Fibroblast of skin of abdomen (primary cell): Measurements from ENCODE around the gene CRYBB3.
A peak's percentile ranks its signal among the peaks of the same experiment; 100 is the strongest.
"Not testable (repeated sequence)": the region's sequence is repeated elsewhere in the genome, so short reads cannot be mapped to it uniquely, and the experiment has no call there.

Experiments used
- DNase-seq: peaks from one replicate; pipeline ENCODE4 v3.0.0-alpha.2; 2013

Gene CRYBB3

DNA sequence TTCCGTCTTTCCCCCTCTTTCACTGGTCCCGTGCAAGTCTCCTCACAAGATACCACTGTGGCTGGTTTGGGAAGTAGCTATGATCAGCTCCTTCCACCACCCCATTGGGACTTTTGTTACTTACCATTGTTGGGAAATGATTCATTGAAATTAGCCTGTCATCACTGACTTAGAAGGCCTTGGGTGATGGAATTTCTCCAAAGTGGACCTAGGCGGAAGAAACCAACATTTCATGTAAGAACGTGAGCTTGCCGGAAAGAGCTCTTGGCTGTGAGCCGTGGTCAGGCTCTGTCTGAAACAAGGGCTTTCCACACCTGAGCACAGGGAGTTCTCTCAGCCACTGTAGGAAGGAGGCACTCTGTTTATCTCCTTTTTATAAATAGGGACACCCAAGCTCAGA is 23.5 kb upstream of the CRYBB3 start:
- DNase-seq = no peak

DNA sequence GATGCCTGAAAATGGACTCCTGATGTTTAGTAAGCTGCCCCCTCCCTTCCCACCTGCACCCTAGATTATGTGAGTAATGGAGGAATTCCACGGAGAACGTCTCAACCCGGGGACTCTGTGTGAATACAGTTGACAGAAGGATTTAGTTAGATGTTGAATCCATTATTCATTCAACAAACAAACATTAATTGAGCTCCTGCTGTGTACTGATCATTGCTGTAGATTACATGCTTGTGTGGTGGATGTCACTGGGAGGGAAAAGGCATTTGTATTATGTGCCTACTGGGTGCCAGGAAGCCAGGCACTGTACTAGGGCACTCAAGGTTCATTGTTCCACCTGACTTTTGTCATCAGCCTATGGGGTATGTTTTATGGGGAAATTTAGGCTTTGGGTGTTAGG is 22.9 kb upstream of the CRYBB3 start:
- no peak for DNase-seq

DNA sequence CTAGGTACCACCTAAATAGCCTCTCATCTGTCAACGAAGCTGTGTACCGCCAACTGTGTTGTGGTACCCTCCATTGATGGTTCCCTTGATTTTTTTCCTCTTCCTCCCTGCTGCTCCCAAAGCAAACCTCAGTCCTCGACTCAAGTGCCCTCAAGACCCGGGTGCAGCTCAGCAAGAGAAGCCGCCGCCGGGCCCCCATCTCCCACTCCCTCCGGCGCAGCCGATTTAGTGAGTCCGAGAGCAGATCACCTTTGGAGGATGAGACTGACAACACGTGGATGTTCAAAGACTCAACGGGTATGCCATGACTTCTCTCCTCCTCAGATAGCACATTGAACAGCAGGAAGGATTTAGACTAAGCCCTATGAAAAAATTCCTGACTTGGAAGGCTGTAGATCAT is 22.4 kb upstream of the CRYBB3 start:
- no peak for DNase-seq

DNA sequence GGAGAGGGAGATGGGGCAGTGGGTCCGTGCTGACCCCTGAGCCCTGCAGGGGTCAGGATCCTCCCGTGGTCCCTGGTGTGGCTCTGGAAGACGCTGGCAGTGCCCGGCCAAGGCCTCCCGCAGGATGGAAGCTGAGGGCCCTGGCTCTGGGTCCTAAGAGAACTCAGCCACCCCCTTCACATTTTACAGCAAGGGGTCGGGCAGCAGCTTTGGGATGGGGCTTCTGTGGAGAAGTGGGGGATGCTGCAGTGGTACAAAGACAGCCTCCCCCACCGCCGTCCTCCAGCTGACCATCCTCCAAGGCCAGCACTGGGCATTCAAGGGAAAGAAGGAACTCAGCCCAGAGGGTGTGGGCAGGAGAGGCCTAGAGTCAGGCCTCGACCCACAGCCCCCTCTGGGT is 21.8 kb upstream of the CRYBB3 start:
- no peak for DNase-seq

DNA sequence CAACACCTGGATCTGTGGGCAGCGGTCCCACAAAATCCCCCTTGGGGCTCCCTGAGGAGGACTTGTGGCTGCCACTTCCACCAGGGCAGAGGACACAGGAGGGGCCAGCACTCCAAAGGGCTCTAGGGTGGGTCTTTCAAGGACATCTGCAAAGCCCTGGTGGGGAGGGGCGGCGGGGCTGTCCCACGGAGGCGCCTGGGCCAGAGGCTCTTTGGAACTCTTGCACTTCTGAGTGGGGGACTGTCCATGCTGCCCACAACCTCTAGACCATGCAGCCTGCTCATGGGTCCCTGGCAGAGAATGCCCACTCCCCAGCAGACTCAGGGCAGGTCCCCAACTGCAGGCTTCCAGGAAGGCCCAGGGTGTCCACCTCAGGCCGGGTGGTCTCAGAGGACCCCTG is 21.3 kb upstream of the CRYBB3 start:
- DNase-seq = not testable (repeated sequence)

DNA sequence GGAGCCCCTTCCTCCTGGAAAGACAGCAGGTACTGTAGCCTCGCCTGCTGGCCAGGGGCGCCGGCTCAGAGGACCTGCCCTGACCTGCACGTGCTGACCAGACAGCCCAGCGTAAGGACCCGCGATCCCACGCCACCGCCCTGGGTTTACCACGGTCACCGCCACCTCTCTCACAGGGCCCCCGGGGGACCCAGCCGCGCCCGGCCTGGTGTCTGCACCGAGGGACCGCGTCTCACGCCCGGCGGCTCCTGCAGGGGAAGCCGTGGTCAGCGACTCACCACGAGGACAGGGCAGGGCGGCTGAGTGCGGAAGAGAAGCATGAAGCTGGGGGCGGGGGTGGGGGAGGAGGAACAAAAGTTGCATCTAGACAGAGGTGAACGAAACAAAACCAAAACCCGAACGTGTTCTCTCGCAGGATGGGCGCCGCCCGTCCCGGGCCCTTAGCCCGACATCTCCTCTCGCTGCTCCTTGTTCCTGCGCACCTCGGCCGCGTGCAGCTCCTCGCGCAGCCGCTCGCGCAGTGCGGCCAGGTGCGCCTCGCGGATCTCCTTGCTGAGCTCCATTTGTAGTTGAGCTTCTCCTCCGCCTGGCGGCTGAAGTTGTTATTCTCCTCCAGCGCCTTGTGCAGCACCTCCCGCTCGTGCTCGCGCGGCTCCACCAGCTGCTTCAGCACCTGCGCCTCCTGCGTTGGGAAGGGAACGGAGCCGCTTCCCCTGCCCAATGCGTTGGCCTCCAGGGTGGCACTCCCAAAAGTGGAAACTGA is 20.6 kb upstream of the CRYBB3 start:
- DNase-seq = not testable (repeated sequence)

DNA sequence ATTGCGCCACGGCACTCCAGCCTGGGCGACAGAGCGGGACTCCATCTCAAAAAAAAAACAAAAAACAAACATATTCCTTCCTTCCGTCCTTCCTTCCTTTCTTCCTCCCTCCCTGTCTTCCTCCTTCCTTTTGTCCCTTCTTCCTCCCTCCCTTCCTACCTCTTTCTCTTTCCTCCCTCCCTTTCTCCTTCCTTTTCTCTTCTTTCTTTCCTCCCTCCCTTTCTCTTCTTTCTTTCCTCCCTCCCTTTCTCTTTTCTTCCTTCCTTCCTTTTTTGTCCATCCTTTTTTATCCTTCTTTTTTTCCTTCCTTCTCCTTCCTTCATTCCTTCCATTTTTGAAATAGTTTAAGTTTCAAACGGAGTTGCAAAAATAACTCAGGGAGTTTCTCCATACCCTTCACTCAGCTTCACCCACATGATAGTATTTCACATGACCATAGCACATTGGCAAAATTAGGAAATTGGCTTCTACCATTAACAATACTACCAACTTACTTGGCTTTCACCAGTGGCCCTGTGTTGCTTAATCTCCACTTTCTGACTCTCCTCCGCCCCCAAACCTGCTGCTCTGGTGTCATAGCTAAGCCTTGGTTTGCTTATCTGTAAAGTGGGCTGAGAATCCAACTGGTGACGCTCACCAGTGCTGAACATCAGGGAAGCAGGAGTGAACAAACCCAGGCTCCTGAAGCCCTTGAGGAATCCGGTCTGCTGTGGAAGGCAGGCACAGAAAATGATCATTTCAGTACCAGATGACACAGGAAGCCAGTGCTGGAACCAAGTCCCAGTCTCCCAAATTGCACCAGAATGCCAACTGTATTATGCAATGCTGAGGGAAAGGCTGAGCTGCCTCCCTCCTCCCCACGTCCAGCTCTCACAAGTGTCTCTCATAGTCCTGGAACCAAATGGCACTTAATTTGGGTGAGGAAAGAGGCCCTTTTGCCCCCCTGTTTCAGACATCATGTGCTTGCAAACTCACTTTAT is 17.2 kb upstream of the CRYBB3 start:
- no peak for DNase-seq

DNA sequence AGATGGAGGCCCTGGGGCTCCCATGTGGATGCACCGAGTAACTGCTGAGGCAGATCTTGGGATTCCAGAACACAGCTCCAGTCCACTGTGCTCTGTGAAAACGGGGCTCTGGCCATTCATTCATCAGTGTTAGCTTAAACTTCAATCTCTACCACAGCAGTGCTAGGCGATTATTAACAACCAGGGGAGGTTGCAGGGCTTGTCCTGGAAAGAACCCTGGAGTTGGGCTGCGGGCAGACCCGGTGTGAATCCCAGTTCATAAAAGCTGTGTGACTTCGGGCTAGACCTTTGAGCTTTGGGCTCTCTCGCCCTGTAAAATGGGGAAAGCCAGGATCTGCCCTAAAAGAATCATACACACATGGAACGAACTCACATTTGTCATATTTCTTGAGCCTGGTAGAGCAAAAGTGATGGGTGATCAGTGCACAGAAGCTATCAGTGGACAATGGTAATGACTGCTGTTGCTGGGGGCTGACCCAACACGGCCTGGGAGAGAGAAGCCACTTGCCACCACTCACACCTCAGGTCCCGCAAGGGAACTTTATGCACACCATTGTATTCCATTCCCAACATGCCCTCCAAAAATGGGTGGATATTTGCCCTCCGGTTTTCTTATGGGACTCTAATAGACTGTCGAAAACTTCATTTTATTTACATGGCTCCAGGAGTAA is 15.6 kb upstream of the CRYBB3 start:
- no peak for DNase-seq

DNA sequence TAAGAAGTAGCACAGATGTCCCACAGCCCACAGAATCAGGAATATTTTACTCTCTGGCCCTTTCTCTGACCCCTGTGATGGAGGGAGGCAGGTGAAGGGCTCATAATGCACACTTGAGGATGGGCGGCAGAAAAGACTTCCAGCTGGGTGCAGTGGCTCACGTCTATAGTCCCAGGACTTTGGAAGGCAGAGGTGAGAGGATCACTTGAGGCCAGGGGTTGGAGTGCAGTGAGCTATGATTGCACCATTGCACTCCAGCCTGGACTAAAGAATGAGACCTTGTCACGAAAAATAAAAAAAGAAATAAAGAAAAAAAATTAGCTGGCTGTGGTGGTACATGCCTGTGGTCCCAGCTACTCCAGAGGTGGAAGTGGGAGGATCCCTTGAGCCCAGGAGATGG is 13.5 kb upstream of the CRYBB3 start:
- DNase-seq = no peak

DNA sequence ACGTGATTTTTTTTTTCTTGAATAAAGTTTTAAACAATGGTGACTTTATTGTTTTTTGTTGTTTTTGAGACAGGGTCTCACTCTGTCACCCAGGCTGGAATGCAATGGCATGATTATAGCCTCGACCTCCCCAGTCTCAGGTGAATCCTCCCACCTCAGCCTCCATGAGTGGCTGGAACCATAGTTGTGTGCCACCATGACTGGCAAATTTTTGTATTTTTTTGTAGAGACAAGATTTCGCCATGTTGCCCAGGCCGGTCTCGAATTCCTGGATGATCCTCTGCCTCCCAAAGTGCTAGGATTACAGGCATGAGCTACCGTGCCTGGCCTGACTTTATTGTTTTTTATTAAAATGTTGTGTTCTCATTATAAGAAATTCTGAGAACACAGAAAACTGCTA is 12.2 kb upstream of the CRYBB3 start:
- DNase-seq = no peak

DNA sequence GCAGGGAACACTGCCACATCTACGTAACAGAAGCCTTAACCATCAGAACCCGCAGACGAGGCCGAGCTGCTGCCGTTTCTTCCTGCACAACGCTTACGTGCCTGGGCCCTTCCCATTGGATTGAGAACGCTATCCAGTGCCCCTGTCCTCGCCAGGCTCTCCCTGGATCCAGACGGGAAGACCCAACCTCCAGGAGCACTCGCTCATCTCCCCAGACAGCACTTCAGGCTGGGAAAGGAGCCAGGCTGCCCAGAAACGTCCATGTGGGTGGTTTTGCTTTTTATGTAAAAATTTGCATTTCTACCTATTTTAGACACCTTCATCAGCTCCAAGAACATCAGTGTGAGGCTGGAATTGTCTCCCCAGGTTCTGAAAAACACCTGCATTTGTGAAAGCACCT is 7.3 kb upstream of the CRYBB3 start:
- DNase-seq = no peak

DNA sequence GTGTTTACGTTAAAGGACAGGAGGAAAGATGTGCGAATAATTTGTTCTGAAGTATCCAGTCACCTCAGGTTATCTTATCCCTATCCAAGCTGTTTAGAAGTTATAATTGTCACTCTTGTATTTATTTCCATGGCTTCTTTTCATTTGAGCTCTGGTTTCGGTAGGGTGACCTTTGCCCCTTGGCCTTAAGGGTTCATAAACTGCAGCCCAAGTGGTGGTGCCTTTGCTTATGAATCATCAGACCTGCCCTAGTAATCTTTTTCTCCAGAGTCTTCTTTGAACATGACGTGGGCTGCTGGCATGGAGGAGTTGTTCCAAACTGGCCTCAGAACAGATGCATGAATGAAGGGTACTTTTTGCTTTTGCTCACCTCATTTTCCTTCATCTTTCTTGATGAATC is 6.5 kb upstream of the CRYBB3 start:
- no peak for DNase-seq

DNA sequence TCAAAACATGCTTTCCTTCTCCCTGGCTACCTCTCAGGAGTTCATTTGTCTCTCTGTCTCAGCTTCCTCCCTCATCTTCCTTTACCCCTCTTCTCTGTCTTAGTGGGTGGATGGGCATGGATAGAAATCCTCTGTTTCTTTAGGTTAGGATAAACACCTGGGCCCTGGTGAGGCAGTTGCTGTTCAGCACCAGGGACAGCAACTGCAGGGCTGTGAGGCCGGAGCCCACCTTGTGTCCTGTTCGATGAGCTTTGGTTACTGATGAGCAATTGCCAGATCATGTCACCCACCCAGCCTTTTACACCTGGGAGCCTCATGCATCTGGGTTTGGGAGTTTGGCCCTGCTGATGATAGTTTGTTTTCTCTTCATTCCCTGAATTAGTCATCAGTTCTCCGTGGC is 6.1 kb upstream of the CRYBB3 start:
- no peak for DNase-seq

DNA sequence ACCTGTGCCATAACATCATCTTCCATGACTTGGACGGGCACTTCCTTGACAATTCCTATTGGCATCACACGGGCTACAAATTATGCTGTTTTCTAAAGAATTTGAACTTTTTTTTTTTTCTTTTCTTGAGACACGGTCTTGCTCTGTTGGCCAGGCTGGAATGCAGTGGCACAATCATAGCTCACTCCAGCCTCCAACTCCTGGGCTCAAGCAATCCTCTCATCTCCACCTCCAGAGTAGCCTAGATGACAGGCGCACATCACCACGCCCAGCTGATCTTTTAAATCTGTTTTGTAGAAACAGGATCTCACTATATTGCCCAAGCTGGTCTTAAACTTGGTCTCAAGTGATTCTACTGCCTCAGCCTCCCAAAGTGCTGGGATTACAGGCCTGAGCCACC is 3.3 kb upstream of the CRYBB3 start:
- no peak for DNase-seq

DNA sequence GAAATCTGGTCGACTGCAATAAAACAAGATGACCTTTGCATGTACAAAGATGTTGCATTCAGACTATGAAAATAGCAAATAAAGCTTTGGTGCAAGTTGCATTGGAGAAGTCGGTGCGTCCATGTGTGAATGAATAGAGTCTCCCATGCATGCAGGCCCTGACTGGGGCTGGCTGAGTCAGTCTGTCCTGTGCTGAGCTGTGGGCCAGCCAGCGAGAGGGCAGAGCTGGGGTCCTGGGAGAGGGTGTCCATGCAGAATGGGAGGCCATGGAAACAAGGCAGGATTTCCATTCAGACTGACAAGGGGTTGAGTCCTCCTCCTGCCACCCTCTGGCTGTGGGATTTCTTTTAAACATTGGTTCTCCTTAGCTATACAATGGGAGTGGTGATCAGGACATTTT is 2.3 kb upstream of the CRYBB3 start:
- DNase-seq = no peak

DNA sequence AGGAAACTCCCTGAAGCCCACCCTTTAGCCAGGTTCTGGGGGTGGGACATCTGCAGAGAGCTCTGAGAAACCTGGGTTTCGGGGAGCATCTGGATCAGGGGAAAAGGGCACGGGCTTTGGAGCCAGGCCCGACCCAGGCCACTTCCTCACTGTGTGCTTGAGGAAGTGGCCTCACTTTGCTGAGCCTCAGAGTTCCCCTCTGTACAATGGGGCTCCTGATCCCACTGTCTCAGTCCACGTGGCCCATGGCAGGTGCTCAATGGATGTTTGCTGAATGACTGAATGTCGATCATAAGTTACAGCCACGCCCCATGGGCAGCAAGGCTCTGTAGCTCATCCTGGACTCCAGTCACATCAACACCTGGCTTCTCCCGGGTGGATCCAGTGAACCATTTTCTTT is 1.3 kb downstream of the CRYBB3 start:
- DNase-seq = no peak

DNA sequence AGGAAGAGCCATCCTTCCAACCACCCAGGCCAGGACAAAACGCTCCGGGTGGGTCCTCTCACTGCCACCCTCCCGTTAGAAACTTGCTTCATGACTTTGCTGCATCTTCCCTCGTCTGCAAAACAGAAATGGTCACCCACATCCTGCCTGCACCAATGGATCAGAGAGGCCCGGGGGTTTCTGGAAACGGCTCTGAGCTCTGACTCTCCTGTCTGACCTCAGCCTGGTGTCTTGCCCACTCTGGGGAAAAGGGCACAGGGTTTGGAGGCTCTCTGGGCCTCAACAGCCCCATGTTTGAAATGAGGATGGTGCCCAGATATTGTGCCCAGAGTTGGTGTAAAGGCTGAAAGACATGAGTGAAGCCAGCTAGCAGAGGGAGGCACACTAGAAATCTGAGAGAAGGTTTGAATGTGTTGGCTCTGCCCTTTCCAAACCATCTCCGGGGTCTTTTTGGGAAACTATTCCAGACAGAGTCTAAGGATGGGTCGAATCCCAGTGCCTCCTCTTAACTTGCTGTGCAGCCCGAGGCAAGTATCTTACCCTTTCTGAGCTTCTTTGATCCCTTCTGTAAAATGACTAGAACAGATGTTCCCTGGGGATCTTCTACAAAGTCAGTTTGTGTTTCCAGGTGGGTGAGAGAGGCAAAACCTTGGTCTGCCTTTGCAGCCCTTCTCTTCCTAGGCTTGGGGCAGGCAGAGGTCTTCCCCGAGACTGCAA is 2.1 kb downstream of the CRYBB3 start:
- no peak for DNase-seq

DNA sequence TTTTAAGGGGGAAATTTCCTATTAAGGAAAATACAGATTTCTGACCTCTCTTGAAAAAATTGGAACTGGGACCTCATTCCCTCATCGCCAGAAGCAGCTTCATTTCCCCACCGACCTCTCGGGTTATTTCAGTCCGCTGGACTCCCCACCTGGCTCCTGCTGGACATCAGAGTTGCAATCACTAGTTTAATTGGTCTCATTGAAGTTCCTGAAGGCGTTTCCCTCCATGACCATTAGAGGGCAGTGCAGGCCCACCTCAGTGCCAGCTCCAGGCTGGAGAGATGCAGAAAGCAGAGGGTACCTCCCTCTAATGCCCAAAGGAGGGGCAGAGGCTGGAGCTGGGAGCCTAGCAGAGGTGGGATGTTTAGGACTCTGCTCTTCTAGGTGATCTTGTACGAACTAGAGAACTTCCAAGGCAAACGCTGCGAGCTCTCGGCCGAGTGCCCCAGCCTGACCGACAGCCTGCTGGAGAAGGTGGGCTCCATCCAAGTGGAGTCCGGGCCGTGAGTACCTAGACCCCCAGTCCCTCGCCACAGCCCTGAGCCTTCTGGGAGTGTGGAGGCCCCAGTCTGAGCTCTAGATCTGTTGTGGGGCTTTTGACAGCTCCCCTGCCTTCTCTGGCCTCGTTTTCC is 2.7 kb downstream of the CRYBB3 start:
- DNase-seq = peak; percentile 31

DNA sequence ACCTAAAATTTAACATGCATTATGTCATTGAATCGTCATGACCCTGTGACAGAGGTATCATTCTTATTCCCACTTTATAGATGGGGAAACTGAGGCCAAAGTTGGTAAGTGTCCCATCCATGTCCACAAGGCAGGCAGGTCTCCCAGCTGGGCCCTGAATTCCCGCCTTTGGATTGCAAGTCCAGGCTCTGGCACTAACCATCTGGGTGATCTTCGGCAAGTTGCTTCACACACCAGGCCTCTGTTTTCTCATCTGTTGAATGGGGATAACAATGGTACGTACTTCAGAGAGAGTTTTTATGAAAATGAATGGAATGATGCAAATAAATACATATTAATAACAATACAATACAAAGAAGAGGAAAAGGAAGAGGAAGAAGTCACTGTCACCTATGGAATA is 3.4 kb downstream of the CRYBB3 start:
- DNase-seq = no peak

DNA sequence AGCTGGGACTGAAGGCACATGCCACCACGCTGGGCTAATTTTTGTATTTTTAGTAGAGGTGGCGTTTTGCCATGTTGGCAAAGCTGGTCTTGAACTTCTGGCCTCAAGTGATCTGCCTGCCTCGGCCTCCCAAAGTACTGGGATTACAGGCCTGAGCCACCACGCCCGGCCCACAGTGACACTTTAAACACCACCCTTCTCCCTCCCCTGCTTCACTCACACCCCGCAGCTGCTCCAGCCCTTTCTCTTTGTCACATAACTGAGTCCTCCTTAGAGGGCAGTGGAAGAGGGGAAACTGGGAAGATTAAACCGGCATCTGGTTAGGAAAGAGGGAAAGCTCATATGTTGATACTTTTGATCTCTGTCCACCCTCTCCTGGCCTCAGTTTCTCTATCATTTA is 4.9 kb downstream of the CRYBB3 start:
- DNase-seq = not testable (repeated sequence)

DNA sequence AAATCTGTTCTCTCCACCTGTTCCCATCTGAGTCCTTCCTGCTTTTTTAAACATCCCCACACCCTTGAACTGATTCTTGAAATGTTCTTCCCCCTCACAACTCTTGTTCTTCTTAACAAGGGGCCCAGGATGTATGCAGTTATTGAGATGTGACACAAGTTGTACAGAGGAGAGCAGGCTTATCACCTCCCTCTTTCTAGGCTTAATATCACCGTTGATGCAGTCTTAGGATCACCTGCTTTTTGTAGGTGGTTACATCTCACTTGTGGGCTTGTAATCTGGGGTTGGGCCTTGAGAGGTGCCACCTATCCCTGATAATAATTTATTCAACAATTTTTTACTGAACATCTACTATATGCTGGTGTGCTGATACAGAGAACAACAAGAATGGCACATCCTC is 6.2 kb downstream of the CRYBB3 start:
- no peak for DNase-seq

DNA sequence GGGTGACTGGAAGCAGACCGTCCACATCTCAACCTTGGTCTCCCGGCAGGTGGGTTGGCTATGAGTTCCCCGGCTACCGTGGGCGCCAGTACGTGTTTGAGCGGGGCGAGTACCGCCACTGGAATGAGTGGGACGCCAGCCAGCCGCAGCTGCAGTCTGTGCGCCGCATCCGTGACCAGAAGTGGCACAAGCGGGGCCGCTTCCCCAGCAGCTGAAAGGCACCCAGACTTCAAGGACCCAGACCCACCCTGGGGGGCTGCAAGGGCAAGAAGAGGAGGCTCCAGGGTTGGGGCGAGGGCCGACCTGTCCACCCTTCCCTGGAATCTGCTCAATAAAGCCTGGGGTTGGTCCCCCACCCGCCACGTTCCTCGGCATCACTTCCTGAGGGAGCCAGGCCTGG is 7.3 kb downstream of the CRYBB3 start:
- DNase-seq = no peak
